RPMI7951 (cell line): ENCODE measurements around the gene PTPRH. TPM values are rescaled to one million over a fixed set of nuclear protein-coding genes. Genes with fewer than 3 reads are reported as not detected.
A peak's percentile ranks its signal among the peaks of the same experiment; 100 is the strongest.
"Not testable (repeated sequence)": the region's sequence is repeated elsewhere in the genome, so short reads cannot be mapped to it uniquely, and the experiment has no call there.

ENCODE experiments used
- DNase-seq: peaks from one replicate; pipeline ENCODE4 v3.0.0-alpha.2; 2012; ENCODE audit warnings: low read depth
- total RNA-seq: library from RNA; depleted of rRNA; stranded (reverse); fragments of >200 nt; shearing (Covaris generic); gene quantifications from 2 replicates; pipeline ENCODE4 v1.2.3, GENCODE V29; 2014

PTPRH gene
- total RNA-seq, 1 experiment from 2014 or later, result 6.0 TPM

GRCh38 chr19:55226788-55227187 lies 17.5 kb upstream of the PTPRH start:
- no peak for DNase-seq

GRCh38 chr19:55226273-55226672 lies 17.0 kb upstream of the PTPRH start:
- DNase-seq, result no peak

GRCh38 chr19:55225415-55225958 lies 16.2 kb upstream of the PTPRH start:
- no peak for DNase-seq

DNA sequence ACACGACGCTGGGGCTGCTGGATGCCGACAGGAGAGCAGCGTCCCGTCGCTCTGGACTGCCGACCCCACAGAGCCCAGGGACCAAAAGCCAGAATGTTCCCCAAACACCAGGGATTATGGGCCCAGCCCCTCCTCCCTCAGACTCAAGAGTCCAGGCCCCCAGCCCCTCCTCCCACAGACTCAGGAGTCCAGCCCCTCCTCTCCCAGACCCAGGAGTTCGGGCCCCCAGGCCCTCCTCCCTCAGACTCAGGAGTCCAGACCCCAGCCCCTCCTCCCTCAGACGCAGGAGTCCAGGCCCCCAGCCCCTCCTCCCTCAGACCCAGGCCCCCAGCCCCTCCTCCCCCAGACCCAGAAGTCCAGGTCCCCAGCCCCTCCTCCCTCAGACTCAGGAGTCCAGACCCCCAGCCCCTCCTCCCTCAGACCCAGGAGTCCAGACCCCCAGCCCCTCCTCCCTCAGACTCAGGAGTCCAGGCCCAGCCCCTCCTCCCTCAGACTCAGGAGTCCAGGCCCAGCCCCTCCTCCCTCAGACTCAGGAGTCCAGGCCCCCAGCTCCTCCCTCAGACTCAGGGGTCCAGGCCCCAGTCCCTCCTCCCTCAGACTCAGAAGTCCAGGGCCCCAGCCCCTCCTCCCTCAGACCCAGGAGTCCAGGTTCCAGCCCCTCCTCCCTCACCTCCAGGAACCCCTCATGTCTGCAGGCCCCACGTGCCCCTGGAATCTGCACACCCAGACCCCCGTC lies 15.5 kb upstream of the PTPRH start:
- not testable (repeated sequence) for DNase-seq

DNA sequence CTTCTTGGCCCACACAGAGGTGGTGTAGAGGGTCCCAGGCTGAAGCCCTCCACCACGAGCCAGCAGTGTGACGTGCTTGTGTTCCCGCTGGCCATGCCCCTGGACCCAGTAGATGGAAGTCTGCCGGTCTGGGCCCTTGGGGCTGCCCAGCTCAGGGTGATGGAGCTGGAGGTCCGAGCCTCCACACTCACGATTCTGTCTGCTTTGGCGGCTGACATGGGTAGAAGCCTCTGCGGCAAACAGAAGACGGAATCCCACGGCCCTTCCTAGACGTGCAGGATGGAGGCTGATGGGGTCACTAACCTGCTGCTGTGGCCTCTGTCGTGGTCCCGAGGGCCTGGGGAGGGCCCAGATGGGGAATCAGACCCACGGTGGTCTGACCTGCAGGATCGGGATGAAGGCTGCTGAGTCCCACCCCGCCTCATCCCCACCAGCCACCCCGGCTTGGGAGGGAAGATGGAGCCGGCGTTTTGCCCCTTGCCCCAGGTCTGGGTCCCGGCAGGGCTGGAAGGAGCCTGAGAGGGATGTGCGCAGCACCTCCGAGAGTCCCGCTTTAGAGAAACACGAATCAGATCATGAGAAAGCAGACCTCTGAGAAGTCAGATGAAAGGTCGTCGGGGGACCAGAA lies 14.9 kb upstream of the PTPRH start:
- no peak for DNase-seq

- DNase-seq, result no peak
Observed at GRCh38 chr19:55223291-55224037, 14.2 kb upstream of the PTPRH start.

- no peak for DNase-seq
Observed at GRCh38 chr19:55220525-55220924, 11.2 kb upstream of the PTPRH start.

DNA sequence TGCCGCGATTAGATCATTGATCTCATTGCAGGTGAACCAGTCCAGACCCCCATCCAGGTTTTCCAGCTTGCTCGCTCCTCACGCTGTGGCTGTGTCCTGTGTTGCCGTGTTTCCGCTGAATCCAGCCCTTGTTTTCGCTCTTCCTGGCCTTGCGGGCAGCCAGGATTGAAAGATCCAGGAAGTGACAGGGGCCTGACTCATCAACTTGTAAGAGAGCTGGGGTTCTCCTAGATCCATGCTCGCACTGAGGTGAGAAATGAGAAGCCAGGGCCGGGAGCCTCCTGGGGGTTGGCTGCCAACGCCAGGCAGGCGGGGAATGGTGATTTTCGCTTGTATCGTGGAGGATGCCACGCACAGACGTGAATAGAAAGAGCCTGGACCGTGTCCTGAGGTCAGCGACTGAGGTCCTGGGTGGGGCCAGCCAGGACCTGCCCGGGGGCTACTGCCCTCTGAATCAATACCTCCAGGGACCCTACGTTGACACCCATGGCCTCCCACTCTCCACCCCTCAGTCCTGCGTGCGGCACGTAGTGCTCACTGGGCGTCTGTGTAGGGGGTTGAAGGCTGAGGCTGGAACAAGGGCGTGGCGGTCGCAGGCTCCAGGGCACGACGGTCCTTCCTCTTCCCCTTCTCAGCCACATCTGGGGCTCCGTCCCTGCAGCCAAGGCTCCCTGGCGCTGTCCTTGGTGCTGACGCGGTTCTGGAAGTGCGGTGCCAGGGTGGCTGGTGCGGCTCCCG lies 7.3 kb upstream of the PTPRH start:
- DNase-seq, result peak; percentile 100

DNA sequence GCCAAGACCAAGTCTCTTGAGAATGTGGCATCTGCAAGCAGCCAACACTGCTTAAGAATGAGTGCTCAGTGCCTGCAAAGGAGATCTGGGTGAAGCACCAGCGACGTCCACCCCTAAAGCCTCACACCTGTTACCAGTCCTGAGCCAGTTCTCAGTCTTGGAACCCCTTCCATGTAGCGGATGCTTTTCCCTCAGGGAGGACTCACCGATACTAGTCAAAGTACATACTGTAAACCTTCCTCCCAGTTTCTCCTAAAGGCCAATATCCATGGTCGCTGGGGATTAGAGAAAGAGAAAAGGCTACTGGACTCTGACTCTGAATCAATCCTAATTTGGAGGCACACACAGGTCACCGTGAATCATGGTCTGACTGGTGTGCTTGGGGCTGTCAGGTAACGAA lies 4.2 kb upstream of the PTPRH start:
- DNase-seq, result no peak

- DNase-seq, result peak; percentile 15
Observed at GRCh38 chr19:55212447-55212846, 3.1 kb upstream of the PTPRH start.

GRCh38 chr19:55209693-55210472 lies 582 bp upstream of the PTPRH start:
- peak; percentile 95 for DNase-seq

DNA sequence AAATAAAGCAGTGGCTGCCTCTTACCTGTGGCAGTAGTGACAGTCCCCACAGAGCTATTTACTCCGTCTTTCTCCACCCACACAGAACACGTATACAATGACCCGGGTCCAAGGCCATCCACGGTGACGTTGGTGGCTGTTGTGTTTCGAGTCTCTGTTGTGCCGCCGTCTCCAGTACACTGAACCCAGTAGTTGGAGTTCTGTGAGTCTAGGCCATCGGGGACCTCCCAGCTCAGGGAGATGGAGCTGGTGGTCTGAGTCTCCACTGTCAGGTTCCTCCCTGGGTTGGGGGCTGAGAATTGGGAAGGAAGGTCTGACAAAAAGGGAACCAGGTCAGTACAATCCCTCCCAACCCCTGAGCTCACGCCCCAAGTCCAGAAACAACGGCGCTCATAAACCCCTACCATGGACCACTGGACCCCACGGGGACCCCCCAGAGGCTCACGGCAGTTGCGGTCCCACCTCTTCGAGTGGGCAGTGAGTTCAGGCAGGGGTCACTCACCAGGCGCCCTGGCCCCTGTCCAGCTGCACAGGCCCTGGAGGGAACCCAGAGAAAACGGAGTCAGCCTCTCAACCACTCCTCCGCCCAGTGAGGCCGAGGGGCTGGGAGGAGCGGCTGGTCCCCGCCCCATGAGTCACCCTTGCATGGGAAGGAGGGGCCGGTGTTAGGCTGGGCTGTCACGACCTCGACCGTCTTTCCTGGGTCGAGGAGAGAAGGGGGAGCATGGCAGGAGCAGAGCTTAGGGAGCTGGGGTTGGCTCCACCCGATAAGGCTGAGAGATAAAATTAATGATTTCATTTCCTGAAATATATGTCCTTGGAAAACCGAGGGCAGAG lies 2.4 kb downstream of the PTPRH start:
- peak; percentile 95 for DNase-seq

DNA sequence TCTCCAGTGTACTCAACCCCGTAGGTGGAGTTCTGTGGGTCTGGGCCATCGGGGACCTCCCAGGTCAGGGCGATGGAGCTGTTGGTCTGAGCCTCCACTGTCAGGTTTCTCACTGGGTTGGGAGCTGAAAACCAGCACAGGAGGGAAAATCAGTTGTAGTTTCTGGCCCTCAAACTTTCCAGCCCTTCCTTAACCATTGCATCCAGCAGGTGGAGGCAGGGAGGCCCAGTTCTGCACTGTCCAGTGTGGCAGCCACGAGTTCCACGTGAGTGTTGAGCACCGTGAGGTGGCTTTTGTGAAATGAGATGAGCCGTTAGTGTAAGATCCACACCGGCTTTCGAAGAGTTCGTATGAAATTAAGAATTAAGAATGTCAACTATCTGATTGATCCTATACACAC lies 7.1 kb downstream of the PTPRH start:
- DNase-seq, result peak; percentile 28

DNA sequence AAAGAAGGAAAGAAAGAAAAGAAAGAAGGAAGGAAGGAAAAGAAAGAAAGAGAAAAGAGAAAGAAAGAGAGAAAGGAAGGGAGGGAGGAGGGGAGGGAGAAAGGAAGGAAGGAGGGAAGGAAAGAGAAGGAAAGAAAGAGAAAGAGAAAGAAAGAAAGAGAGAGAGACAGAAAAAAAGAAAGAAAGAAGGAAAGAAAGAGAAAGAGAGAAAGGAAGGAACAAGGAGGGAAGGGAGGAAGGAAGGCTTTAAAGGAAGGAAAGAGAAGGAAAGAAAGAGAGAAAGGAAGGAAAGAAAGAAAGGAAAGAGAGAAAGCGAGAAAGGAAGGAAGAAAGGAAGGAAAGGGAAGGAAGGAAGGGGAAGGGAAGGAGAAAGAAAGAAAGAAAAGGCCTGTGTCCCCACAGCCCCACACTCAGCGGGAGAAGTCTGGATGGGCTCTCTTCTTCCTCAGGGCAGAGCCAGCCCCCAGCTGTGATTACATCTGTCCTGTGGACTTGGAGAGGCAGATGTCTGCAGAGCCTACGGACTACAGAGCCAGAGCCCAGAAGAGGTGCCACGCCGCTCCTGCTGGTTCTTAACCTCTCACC lies 9.6 kb downstream of the PTPRH start:
- no peak for DNase-seq

GRCh38 chr19:55198651-55199050 lies 10.7 kb downstream of the PTPRH start:
- no peak for DNase-seq

- DNase-seq, result peak; percentile 28
Observed at GRCh38 chr19:55197528-55197927, 11.8 kb downstream of the PTPRH start.

- peak; percentile 23 for DNase-seq
Observed at GRCh38 chr19:55196803-55197202, 12.5 kb downstream of the PTPRH start.

- no peak for DNase-seq
Observed at GRCh38 chr19:55193481-55193880, 15.8 kb downstream of the PTPRH start.

GRCh38 chr19:55189403-55189835 lies 19.9 kb downstream of the PTPRH start:
- peak; percentile 99 for DNase-seq

GRCh38 chr19:55188625-55189024 lies 20.7 kb downstream of the PTPRH start:
- DNase-seq, result no peak
